ENCODE data around the gene CHST4. TPM values are rescaled to one million over a fixed set of nuclear protein-coding genes. Genes with fewer than 3 reads are reported as not detected.

Gene CHST4
- total and polyA plus RNA-seq, 2 of the 4 experiments (the other 2 are of a cell fraction): not detected

DNA sequence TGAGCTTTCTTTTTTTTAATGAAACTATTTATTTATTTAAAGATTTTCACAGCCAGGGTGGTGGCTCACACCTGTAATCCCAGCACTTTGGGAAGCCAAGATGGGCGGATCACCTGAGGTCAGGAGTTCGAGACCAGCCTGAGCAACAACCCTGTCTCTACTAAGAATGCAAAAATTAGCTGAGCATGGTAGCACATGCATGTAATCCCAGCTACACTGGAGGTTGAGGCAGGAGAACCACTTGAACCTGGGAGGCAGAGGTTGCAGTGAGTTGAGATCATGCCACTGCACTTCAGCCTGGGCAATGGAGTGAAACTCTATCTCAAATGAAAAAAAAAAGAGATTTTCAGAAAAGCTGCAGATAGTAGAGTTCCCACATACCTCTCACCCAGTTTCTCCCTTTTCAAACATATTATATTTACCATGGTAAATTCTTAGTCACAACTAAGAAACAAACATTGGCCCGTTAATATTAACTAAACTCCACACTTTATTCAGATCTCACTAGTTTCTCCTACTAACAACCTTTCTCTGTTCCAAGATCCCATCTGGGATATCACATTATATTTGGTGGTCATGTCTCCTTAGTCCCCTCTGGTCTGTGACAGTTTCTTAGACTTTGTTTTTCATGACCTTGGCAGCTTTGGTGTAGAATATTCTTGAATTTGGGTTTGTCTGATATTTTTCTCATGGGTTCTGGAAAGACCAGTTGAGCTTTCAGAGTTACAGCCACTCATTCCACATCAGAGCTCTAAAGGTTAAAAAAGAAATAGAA, 58.5 kb downstream of the CHST4 start:
- no peaks in the 10 kb centered on the region for H3K9me3 ChIP-seq (ENCODE audit: control insufficient read depth, insufficient read depth, low read length)
- no peaks in the 10 kb centered on the region for H3K4me1 ChIP-seq (ENCODE audit: control insufficient read depth, insufficient read depth, low read length)
- dilution Hi-C loops (cut with HindIII; ENCODE audit: low sequenced_read_pairs, unreplicated experiment) (no loop called here), intact Hi-C loops (cut with micrococcal nuclease) (no loop called here), in situ Hi-C loops (cut with MboI; ENCODE audit: low sequenced_read_pairs) (no loop called here)
- H2AK9ac ChIP-seq (replicated peaks; ENCODE audit: low read depth, low read length, poor library complexity): no peak overlapping the region
- H3K4ac ChIP-seq (ENCODE audit: low read depth, low read length): no peak overlapping the region
- H2AFZ ChIP-seq (replicated peaks; ENCODE audit: low read length, poor library complexity): no peak overlapping the region
- BruUV-seq (replicated peaks): no TSS peak
- H3K18ac ChIP-seq (ENCODE audit: low read depth, low read length): no peak overlapping the region
- H2BK20ac ChIP-seq (ENCODE audit: low read depth, low read length): no peak overlapping the region
- H3K4me3 ChIP-seq (ENCODE audit: insufficient read depth, low read depth, low read length): no peak overlapping the region
- no peak overlapping the region for H3K4me2 ChIP-seq (ENCODE audit: low read depth, low read length)
- H2AK5ac ChIP-seq (ENCODE audit: low read depth, low read length): no peak overlapping the region
- H4K5ac ChIP-seq (ENCODE audit: low read depth, low read length): no peak overlapping the region
- H3K14ac ChIP-seq (replicated peaks; ENCODE audit: low read depth, low read length): no peak overlapping the region
- H2BK5ac ChIP-seq (ENCODE audit: low read depth, low read length, poor library complexity, severe bottlenecking): no peak overlapping the region
- H3K27me3 ChIP-seq (ENCODE audit: control insufficient read depth, insufficient read depth, low read length): peaks cover 3% of the 10 kb centered on the region
- H3K56ac ChIP-seq (ENCODE audit: extremely low read depth, insufficient read depth, low read length): no peak overlapping the region
- no peaks in the 10 kb centered on the region for H4K20me1 ChIP-seq (ENCODE audit: insufficient read depth, low read length)
- H3K9me1 ChIP-seq (ENCODE audit: insufficient read depth, low read length): no peaks in the 10 kb centered on the region
- H3K79me1 ChIP-seq (ENCODE audit: low read depth in 1 of 2, low read length in 2 of 2): no peaks in the 10 kb centered on the region
- H3K9ac ChIP-seq (ENCODE audit: low read depth, low read length): no peak overlapping the region
- no peak overlapping the region for H2BK120ac ChIP-seq (ENCODE audit: low read depth, low read length)
- no peak overlapping the region for H2BK15ac ChIP-seq (ENCODE audit: low read depth, low read length)
- no peak overlapping the region for H4K91ac ChIP-seq (ENCODE audit: insufficient read depth, low read depth, low read length)
- WGBS, 2 experiments (ENCODE audit: extremely low coverage in 2 of 2, insufficient read length in 1 of 2): no CpG with 5 or more reads among the region's 3 CpGs
- no peak overlapping the region for H3K23ac ChIP-seq (ENCODE audit: low read depth, low read length)
- no peak overlapping the region for H4K8ac ChIP-seq (ENCODE audit: low read depth in 2 of 2, low read length in 2 of 2)
- no peak for ATAC-seq (ENCODE audit: low read depth)
- CTCF ChIA-PET: no interaction called here
- DNase-seq: no peak
- TF ChIP-seq BHLHE40 (IDR thresholded peaks at IDR 0.05; ENCODE audit: low read depth, low read length) (no peak), CEBPB (IDR thresholded peaks at IDR 0.05; ENCODE audit: low read depth, low read length) (no peak), RFX5 (IDR thresholded peaks at IDR 0.05; ENCODE audit: low read depth, low read length) (no peak), SMC3 (IDR thresholded peaks at IDR 0.05; ENCODE audit: low read depth, low read length) (no peak), MAZ (IDR thresholded peaks at IDR 0.05; ENCODE audit: borderline replicate concordance, low read depth, low read length) (no peak), CHD1 (IDR thresholded peaks at IDR 0.05; ENCODE audit: low read depth, low read length) (no peak), POLR2A (IDR thresholded peaks at IDR 0.05; ENCODE audit: low read depth, low read length) (no peak), MXI1 (IDR thresholded peaks at IDR 0.05; ENCODE audit: borderline replicate concordance, low read depth, low read length) (no peak), MAFK (IDR thresholded peaks at IDR 0.05; ENCODE audit: low read depth, low read length) (no peak)
- TF ChIP-seq, protein P1, sequence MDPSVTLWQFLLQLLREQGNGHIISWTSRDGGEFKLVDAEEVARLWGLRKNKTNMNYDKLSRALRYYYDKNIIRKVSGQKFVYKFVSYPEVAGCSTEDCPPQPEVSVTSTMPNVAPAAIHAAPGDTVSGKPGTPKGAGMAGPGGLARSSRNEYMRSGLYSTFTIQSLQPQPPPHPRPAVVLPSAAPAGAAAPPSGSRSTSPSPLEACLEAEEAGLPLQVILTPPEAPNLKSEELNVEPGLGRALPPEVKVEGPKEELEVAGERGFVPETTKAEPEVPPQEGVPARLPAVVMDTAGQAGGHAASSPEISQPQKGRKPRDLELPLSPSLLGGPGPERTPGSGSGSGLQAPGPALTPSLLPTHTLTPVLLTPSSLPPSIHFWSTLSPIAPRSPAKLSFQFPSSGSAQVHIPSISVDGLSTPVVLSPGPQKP (IDR thresholded peaks at IDR 0.05; ENCODE audit: borderline replicate concordance, low read depth, low read length): no peak
- no peak overlapping the region for H3K27ac ChIP-seq (ENCODE audit: insufficient read depth, low read length)
- H3K36me3 ChIP-seq (ENCODE audit: control insufficient read depth, insufficient read depth, low read length): no peaks in the 10 kb centered on the region
- POLR2A ChIA-PET (ENCODE audit: unreplicated experiment): no interaction called here

All from IMR-90 (cell line).